ENCODE data around the gene CSPG4.
"Not testable (repeated sequence)": the region's sequence is repeated elsewhere in the genome, so short reads cannot be mapped to it uniquely, and the experiment has no call there.

Gene CSPG4

DNA sequence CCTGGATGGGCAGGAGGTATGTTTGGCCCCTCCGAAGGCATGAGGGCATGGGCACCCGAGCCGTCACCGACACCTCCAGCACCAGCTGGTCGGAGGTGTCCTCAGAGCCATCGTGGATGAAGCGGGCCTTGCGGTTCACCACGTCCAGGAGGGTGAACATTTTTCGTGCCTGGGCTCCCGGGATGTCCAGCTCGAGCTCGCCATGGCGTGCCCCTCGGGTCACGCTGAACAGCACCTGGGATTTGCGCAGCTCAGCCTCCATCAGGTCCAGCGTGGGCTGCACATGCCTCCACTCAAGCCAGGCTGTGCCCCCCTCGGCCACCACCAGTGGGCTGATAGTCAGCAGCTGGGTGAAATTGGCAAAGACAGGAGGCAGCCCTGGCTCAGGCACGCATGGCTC, 23.2 kb downstream of the CSPG4 start:
- in situ Hi-C loops (cut with MboI; ENCODE audit: low sequenced_read_pairs), result not testable (repeated sequence)

DNA sequence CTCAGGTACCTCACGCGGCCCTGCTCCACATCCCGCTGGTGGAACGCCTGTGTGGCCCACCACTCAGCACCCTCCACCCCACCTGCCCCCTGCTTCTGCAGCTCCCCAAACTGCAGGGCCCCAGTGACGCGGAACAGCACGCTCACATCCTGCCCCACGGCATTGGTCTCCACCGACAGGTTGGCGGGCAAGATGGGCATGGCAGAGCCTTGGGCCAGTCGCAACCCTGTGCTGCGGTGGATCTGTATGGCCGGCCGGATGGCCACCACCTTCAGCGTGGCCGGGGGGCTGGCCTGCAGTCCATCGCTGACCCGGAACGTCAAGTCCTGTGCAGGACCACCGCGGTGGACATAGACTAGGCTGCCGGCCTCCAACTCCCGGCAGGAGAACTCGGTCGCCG, 23.8 kb downstream of the CSPG4 start:
- in situ Hi-C loops (cut with MboI; ENCODE audit: low sequenced_read_pairs), result no loop called here

DNA sequence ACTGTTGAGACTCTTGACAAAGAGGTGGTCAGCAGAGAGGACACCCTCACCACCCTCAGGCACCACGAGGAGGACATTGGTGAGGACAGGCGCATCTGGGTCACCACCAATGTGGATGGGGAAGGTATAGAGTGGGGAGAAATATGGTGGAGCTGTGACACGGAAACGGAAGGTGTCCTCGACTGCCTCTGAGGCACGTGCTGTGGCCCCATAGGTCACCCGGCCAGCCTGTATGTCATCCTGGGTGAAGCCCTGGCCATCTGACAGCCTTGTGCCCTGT, 24.4 kb downstream of the CSPG4 start:
- in situ Hi-C loops (cut with MboI; ENCODE audit: low sequenced_read_pairs), result no loop called here

DNA sequence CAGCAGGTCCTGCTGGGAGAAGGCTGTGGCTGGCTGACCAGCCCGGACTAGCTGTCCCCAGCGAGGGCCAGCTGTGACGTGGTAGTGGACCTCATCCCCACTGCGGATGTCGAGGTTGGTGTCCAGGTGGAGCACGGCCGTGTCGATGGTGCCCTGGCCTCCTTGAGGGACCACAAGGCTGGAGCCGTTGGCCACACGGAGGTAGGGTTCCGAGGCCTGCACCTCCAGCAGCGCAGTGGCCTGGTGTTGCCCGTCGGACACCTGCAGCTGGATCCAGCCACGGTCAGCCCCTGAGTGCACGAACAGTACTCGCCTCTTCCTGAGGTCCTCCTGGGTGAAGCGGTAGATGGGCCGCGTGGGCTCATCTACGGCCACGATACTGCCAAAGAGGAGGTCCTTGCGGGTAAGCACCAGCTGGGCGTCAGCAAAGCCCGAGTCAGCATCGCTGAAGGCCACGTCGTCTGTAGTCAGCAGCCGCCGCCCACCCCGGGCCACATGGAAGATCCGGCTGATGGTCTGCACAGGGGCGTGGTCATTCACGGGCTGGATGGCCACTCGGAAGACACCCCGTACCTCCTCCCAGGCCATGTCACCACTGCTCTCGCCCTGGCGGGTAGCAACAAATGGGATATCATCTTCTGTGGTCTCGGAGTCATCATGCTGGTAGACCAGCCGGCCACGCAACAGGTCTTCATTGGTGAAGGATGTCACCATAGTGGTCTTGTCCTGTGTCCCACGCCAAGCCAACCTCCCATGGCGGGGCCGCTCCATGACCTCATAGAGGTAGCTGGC, 25.0 kb downstream of the CSPG4 start:
- in situ Hi-C loops (cut with MboI; ENCODE audit: low sequenced_read_pairs), result no loop called here

DNA sequence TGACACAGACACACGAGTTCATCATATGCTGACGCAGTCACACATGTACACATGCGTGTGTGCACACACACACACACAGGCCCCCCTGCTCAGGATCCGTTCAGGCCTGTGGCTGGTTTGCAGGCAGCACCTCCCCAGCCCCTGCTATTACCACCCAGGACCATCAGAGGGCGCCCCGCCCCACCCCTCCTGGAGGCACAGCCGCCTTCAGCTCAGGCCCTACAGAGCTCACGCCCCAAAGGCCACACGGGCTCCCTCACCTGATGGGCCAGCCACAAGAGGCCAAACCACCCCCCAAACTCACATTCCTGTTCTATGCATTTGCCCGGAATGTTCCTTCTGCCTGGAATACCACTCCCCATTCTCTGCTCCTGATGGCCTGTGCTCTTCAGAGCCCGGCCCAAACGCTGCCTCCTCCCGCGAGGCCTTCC, 26.4 kb downstream of the CSPG4 start:
- in situ Hi-C loops (cut with MboI; ENCODE audit: low sequenced_read_pairs), result not testable (repeated sequence)

DNA sequence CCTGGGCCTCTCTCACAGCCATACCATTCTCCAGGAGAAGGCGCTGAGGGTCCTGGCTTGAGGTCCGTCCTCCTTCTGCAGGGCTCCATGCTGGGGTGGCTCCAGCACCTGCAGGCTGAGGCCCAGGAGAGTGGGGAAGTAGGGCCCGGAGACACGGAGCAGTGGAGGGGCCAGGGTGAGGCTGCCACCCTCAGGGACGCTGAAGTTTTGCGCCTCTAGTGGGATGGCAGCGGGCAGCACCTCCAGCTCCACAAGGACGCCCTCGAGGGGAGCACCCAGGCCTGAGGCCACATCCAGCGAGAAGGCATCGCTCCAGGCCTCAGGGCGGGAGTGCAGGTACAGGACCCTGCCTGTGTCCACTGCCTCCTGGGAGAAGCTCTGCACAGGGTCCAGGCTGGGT, 27.5 kb downstream of the CSPG4 start:
- in situ Hi-C loops (cut with MboI; ENCODE audit: low sequenced_read_pairs), result no loop called here

DNA sequence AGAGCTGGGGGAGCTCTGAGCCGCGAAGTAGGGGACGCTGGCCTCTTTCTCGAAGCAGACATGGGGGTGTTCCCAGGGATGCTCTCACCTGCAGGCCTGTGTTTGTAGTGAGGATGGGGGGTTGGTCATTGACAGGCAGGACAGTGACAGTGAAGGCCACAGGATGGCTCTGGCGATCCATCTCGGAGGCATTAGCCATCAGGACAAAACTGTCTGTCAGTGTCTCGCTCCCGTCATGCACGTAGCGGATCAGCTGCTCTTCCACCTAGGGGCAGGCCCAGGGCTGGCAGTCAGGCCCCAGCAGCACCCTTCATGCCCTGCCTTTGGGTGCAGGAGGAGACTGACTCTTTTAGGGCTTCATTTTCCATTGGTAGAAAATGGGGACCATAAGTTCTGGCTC, 28.0 kb downstream of the CSPG4 start:
- in situ Hi-C loops (cut with MboI; ENCODE audit: low sequenced_read_pairs), result no loop called here

DNA sequence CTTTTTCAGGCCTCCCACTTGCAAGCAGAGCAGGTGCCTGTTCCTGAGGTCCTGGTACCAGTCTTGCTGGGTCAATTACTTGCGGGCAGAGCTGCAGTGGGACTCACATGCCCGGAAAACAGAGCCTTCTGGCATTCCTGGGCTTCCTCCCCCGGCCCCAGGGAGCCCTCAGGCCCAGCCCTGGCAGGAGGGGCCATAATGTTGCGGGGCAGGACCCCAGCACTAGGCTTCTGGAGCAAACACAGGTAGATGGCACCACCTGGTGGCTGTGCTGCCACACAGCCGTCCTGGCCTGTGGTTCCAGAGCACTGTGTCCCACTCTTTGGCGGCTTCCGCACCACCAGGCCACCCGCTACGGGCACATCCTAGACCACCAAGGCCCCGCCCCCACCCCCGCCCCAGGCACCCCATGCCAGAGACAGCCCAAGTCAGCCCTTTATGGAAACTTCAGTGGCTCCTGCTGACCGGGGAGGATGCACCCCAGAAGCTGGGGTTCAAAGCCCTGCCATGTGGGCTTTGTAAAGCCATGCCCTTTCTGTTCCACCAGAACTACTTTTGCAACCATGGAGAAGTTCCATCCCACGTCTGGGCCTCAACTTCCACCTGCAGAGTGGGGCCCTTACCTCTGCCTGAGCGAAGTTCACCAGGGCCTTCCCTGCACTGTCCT, 28.9 kb downstream of the CSPG4 start:
- in situ Hi-C loops (cut with MboI; ENCODE audit: low sequenced_read_pairs), result not testable (repeated sequence)

DNA sequence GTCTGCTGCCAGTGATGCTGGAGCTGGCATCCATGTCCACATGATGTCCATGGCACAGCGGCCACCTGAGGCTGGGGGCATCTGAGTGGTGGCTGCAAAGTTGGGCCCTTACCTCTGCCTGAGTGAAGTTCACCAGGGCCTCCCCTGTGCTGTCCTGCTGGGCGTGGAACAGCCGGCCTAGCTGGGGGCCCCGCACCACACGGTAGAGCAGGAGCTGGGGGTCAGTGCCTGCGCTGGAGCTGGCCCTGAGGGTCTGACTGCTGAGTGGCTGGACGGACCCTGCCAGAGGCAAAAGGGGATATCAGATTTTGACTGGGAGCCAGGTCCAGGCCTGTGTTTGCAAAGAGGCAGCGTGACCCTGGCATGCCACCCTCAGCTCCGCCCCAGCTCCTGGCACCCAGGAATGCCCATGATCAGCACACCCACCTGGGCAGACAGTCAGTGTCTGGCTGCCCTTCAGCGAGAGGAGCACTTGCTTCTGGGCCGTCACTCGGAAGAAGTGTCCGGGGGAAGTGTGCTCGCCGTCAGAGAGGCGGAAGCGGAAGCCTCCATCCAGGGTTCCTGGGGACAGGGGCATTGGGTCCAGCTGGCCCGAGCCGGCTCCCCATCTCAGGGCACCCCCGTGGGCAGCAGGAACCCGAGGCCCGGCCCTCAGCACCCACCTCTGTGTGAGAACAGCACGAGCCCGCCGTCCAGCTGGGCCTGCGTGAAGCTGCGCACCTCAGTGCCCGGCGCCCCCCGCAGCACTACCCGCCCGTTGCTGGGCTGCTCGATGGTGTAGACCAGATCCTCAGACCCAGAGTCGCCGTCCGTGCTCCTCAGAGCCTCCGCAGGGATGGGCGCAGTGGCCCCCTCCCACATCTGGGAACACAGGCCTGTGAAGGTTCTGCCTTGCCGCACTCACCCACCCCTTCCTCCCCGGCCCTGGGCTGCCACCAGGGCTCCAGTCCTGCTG, 30.2 kb downstream of the CSPG4 start:
- in situ Hi-C loops (cut with MboI; ENCODE audit: low sequenced_read_pairs), result no loop called here

DNA sequence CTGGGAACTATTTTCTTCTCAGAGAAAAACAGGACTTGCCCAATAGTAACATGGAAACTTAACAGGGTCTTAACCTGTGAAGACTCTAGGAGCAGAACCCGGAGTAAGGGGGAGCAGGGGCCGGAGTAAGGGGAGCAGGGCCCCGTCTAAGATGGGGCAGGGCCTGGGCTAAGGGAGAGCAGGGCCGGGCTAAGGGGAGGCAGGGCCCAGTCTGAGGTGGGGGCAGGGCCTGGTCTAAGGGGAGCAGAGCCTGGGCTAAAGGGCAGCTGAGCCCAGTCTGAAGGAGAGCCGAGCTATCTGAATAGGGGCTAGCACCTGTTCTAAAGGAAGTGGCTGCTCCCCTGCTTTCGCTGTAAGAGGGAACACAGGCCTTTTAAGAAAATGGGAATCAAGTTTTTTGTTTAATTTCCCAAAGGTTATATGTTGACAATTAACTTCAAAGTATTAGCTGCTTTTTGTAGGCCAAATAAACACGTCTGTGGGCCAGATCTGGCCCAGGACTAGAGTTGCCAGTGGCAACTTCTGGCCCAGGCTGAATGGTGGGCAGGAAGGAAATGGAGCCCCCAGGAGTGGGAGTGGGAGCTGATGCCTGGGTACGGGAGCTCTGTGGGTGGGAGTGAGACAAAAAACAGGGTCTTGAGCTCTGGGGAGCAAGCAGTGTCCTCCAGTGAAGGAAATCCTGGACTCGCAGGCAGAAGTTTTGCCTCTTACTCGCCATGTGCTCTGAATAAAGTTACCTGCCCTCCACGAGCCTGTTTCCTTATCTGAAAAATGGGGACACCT, 32.5 kb downstream of the CSPG4 start:
- in situ Hi-C loops (cut with MboI; ENCODE audit: low sequenced_read_pairs), result no loop called here

DNA sequence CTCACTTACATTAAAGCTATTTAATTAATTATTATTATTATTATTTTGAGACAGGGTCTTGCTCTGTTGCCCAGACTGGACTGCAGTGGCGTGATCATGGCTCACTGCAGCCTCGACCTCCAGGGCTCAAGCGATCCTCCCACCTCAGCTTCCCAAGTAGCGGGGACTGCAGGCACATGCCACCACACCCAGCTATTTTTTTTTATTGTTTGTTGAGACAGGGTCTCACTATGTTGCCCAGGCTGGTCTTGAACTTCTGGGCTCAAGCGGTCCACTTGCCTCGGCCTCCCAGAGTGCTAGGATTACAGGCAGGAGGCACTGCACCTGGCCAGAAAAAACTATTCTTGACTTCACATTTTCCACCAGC, 34.3 kb downstream of the CSPG4 start:
- in situ Hi-C loops (cut with MboI; ENCODE audit: low sequenced_read_pairs), result not testable (repeated sequence)

DNA sequence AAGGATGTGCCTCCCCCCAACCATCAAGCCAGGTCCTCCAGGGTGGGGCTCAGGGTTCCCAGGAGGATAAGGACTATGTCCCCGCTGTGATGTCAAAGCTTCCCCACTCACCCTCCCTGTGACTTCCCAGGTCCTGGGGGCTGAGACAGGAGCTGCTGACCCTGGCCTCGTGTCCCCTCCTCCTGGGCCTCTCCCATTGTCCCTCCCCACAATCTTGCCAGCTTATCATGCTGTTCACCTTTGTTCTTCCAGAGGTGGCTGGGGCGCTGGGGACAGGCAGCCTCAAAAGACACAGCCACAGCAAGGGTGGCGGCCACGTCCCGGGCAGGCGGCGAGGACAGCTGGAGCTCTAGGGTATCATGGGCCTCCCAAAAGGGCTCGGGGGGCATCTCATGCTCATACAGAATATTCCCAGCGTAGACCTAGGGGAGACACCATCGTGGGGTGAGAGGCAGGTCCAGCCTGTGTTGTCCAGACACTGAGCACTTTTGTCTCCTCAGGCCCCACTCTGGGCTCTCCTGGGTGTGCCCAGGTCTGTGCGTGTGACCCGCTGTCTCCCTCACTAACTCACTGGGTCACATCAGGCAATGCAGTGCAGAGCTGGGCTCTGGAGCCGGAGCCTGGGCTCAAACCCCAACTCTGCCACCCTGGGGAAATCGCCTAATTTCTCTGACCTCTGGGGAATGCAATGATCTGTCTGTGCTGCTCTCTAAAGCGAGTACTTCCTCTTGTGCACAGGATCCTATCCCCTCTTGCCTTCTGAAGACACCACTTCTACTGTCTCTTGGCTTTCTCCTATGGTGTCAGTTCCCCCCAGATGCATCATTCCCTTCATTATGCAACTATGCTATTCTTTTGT, 35.0 kb downstream of the CSPG4 start:
- in situ Hi-C loops (cut with MboI; ENCODE audit: low sequenced_read_pairs), result no loop called here

DNA sequence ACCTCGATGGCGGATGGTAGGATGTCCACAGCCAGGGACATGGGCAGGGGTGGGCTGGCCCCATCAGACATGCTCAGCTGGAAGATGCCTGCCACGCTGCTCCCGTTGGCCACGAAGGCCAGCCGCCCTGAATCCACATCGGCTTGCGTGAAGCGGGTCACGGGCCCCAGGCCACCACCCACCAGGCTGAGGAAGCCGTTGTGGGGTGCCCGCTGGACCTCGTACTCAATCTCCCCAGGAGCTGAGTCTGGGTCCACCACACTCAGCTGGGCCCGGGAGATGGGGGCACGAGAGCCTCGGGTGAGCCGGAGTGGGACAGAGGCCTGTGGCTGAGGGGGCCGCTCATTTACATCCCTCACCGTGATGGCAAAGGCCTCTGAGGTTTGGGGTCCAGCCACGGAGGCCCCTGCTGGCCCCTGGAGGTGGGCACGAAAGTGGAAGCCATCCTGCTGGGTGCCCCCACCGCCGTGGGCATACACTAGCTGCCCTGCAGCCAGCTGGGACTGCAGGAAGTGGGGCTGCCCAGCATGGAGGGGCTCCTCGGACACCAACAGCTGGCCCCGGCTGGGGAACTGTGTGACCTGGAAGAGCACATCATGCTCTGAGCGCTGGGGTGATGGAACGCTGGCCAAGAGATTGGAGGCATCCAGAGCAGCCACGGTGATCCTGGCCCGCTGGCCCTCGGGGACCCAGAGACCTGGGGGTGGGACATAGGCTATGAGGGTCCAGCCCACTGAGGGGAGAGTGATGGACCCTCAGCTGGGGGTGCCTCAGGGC, 35.8 kb downstream of the CSPG4 start:
- in situ Hi-C loops (cut with MboI; ENCODE audit: low sequenced_read_pairs), result no loop called here

DNA sequence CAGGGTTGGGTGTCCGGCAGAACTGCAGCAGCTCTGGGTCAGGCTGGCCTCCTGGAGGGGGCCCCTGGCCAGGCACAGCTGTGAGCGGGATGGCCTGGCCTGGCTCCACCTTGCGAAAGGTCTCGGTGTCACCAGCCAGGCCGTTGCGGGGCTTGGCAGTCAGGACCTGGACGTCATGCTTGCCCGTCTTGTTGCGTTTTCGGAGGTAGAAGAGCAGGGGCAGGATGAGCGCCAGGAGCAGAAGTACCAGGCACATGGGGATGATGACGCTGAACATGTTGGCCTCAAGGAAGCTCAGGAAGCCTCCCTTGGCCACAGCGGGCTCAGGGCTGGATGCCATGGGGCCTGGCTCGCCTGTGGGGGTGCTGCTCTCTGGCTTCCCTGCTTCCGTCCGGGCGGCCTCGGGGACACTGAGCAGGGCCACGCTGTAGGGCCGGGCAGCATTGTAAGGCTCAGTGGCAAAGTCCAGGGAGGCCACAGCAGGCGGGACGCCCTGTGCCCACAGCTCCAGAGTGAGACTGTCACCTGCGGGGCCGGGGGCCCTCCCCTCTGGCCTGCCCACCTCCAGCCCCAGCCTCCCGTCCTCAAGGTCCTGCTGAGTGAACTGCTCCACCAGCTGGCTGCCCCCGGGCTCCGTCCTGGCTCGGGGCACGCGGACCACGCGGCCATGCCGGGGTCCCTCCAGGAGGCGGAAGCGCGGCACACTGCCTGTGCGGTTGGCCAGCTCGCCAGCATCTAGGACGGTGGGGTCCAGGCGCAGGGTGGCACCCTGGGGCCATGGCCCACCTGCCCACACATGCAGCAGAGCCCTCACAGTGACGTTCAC, 36.9 kb downstream of the CSPG4 start:
- in situ Hi-C loops (cut with MboI; ENCODE audit: low sequenced_read_pairs), result no loop called here

DNA sequence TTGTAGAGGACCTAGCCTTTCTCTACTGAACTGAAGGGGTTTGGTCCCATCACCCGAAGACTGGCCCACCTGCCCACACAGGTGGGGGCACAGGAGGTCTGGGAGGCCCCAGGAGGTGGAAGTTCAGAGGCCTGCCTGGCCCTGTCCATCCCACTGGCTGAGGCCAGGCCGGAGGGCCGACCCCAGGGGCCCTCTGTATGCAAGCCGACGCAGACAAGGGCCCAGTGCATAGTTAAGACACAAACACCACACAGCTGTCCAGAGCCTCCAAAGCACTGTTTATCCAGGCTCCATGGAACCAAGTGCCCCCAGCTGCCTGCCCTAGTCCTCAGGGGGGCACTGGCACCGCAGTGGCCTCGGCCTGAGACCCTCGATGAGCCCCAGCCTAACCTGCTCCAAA, 38.3 kb downstream of the CSPG4 start:
- in situ Hi-C loops (cut with MboI; ENCODE audit: low sequenced_read_pairs), result no loop called here

DNA sequence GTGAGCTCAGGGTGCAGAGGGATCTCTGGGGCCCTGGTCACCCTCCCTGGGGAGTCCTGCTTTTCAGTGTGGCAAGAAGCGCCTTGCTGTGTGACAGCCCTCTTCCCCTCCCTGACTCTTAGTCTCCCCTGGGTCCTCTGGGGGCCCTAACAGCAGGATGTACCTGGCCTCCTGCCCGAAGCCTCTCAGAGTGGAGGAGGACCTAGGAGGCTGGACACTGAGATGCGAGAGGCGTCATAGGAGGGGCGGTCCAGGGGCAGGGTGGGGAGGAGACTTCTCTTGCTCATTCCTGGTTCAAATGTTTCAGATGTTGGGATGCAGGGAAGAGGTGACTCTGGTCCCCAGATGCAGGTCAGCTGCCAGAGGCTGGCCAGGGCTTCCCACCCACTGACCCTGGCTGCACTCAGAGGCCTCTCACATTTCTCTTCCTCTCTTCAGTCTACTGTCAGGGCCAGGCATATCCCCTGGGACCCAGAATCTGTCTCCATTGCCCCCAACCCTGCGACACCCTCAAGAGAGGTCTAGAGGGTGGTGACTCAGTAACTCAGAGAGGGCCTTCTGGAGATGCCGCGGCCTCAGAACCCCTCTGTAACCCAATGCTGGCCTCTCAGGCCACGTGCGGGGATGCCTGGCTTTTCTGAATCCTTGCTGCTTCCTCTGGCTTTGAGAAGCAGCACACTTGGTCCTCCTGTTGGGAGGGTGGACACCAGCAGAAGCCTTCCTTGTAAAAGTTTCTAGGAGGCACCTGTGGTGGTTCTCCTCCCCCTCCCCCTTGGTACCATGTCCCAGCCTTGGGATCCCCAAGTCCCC, 39.0 kb downstream of the CSPG4 start:
- in situ Hi-C loops (cut with MboI; ENCODE audit: low sequenced_read_pairs), result no loop called here

DNA sequence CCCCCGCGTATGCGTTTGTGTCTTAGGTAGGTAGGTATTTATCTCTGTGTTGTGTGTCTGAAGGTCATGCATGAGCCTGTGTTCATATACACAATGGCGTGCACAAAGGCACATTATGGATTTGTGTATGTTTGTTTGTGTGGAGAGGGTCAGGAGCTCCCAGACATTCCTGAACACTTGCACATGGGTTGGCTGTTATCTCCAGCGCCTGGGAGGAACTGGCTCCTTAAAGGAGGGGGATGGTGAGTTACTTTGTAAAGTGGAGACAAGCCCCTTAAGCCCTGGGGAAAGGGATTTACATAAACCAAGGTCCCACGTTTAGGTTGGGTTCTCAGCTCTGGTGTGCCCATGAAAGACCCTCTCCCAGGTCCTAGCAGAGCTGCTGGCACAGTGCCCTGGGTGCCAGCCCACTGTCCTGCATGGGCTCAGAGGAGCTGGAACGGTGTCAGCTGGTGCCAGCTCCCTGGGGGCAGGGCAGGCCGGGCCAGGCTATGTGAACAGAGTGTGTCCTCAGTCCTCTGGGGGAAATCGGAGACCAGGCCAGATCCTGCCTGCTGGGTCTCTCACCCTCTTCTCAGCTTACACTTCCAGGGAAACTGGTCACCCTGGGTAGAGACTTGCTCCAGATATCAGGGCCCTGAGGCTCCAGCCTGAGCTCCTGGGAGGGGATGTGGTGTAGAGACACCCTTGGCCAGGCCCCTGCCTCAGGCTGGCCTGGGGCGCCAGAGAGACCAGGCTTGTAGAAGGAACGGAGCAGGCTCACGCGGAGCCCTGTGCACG, 39.8 kb downstream of the CSPG4 start:
- in situ Hi-C loops (cut with MboI; ENCODE audit: low sequenced_read_pairs), result no loop called here

All from hTERT RPE-1 (cell line).